BE2C (cell line): ENCODE measurements around the gene SMAGP.
"Not testable (repeated sequence)": the region's sequence is repeated elsewhere in the genome, so short reads cannot be mapped to it uniquely, and the experiment has no call there.

Experiments used
- DNase-seq: peaks from one replicate; pipeline ENCODE4 v3.0.0-alpha.2; 2020
- H3K27me3 ChIP-seq: fragments of 250-450 bp; sonication (Bioruptor Pico); 2 replicates; pipeline ENCODE4 v1.5.1; 2020; ENCODE audit warnings: mild to moderate bottlenecking
- H3K36me3 ChIP-seq: fragments of 250-450 bp; sonication (Bioruptor Pico); 2 replicates; pipeline ENCODE4 v1.5.1; 2020; ENCODE audit warnings: mild to moderate bottlenecking
- H3K4me1 ChIP-seq: fragments of 250-450 bp; sonication (Bioruptor Pico); 2 replicates; pipeline ENCODE4 v1.5.1; 2020
- H3K4me3 ChIP-seq: 2 replicates; pipeline ENCODE4 v1.5.1; 2011; ENCODE audit warnings: low read depth, low read length
- H3K9me3 ChIP-seq: fragments of 250-450 bp; sonication (Bioruptor Pico); 2 replicates; pipeline ENCODE4 v1.5.1; 2020
- TF ChIP-seq, protein P1 (sequence below): IDR thresholded peaks from 2 replicates; pipeline ENCODE4 v1.5.1; 2012; ENCODE audit warnings: mild to moderate bottlenecking, low read depth, low read length

Gene SMAGP

DNA sequence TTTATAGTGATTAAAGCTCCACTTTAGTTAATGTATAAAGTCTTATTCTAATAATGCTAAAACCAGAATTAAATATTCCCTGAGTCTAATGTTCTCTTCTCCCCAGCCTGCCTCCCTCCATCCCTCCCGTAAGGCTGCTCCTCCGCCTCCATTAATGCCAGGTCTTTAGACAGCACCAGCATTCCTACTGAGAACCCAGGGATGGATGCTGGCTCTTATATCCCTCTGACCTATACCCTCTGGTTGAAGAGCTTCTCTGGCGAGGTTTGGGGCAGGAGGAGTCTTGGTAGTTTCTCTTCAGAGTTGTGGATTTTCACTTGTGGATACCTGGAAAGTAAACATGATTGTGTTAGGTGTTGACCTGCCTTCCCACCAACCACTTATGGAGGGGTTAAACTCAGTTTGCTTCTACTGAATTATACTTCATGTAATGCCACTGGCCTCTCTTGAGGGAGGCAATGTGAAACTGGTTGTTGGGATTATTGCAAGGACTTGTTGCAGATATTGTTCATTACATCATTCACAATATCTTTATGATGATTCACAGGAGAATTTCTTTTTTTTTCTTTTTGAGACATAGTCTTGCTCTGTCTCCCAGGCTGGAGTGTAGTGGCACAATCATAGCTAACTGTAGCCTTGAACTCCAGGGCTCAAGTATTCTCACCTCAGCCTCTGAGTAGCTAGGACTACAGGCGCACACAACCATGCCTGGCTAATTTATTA lies 11.1 kb upstream of the SMAGP start:
- Histone ChIP-seq H3K36me3 (no peaks in the 10 kb centered on the region), H3K4me3 (no peak overlapping the region), H3K27me3 (no peaks in the 10 kb centered on the region), H3K4me1 (no peaks in the 10 kb centered on the region), H3K9me3 (no peaks in the 10 kb centered on the region)
- no peak for DNase-seq
- TF ChIP-seq, protein P1, sequence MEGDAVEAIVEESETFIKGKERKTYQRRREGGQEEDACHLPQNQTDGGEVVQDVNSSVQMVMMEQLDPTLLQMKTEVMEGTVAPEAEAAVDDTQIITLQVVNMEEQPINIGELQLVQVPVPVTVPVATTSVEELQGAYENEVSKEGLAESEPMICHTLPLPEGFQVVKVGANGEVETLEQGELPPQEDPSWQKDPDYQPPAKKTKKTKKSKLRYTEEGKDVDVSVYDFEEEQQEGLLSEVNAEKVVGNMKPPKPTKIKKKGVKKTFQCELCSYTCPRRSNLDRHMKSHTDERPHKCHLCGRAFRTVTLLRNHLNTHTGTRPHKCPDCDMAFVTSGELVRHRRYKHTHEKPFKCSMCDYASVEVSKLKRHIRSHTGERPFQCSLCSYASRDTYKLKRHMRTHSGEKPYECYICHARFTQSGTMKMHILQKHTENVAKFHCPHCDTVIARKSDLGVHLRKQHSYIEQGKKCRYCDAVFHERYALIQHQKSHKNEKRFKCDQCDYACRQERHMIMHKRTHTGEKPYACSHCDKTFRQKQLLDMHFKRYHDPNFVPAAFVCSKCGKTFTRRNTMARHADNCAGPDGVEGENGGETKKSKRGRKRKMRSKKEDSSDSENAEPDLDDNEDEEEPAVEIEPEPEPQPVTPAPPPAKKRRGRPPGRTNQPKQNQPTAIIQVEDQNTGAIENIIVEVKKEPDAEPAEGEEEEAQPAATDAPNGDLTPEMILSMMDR = no peak

DNA sequence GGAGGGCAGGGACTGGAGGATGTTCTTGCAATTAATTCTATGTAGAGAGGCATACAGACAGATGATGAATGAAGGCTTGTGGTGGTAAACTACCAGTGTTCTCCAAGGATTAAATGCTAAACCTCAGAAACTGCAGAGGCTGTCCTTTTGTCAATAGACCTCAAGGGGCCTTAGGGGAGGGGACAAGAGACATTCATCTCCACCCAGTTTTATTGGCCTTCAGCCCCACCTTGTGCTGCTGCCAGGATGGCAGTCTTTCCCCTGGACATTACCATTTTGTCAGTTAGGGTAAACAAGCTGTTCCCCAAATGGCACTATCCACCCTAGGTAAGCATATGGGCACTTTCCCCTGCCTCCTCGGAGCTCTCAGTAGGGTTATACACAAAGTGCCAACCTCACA lies 4.9 kb upstream of the SMAGP start:
- no peak for DNase-seq
- TF ChIP-seq, protein P1 = no peak

DNA sequence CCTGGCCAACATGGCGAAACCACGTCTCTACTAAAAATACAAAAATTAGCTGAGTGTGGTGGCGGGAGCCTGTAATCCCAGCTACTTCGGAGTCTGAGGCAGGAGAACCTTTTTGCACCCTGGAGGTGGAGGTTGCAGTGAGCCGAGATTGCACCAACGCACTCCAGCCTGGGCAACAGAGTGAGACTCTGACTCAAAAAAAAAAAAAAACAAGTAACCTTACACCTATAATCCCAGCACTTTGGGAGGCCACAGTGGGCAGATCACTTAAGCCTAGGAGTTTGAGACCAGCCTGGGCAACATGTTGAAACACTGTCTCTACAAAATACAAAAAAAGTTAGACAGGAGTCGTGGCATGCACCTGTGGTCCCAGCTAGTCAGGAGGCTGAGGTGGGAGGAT lies 2.6 kb upstream of the SMAGP start:
- not testable (repeated sequence) for H3K4me1 ChIP-seq, H3K27me3 ChIP-seq, DNase-seq, H3K4me3 ChIP-seq, H3K36me3 ChIP-seq, H3K9me3 ChIP-seq

More for the DNA sequence above, 4.9 kb upstream of the SMAGP start:
- H3K9me3 ChIP-seq = no peaks in the 10 kb centered on the region
- H3K36me3 ChIP-seq = no peaks in the 10 kb centered on the region
- H3K4me3 ChIP-seq = no peak overlapping the region
- no peaks in the 10 kb centered on the region for H3K27me3 ChIP-seq
- H3K4me1 ChIP-seq = no peaks in the 10 kb centered on the region

DNA sequence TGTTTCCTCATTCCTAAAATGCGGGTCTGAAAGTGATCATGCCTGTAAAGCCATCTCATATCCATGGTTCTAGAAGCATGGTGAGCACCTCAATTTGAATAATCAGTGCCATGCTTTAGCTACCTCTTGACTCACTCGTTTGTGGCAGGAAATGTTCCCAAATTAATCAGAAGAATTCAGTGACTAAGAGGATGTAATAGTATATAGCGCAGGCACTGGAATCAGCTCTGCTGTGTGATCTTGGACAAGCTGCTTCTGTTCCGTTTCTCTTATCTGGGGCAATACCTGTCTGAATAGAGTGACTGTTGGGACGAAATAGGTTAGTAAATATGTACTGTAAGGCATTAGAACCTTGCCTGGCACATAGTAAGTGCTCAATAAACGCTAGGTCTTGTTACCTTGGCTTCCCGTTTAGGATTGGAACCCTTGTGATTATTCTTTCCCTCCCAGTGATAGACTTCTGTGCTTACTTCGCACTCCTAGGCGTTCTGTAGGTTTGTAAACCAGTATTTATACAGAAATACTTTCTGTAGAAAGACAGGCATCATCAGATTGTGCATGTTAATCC lies 820 bp upstream of the SMAGP start:
- no peaks in the 10 kb centered on the region for H3K36me3 ChIP-seq
- no peaks in the 10 kb centered on the region for H3K4me1 ChIP-seq
- peak overlapping the region; percentile 75 for H3K4me3 ChIP-seq
- no peak for DNase-seq
- no peaks in the 10 kb centered on the region for H3K27me3 ChIP-seq
- no peaks in the 10 kb centered on the region for H3K9me3 ChIP-seq
- TF ChIP-seq, protein P1 = no peak

DNA sequence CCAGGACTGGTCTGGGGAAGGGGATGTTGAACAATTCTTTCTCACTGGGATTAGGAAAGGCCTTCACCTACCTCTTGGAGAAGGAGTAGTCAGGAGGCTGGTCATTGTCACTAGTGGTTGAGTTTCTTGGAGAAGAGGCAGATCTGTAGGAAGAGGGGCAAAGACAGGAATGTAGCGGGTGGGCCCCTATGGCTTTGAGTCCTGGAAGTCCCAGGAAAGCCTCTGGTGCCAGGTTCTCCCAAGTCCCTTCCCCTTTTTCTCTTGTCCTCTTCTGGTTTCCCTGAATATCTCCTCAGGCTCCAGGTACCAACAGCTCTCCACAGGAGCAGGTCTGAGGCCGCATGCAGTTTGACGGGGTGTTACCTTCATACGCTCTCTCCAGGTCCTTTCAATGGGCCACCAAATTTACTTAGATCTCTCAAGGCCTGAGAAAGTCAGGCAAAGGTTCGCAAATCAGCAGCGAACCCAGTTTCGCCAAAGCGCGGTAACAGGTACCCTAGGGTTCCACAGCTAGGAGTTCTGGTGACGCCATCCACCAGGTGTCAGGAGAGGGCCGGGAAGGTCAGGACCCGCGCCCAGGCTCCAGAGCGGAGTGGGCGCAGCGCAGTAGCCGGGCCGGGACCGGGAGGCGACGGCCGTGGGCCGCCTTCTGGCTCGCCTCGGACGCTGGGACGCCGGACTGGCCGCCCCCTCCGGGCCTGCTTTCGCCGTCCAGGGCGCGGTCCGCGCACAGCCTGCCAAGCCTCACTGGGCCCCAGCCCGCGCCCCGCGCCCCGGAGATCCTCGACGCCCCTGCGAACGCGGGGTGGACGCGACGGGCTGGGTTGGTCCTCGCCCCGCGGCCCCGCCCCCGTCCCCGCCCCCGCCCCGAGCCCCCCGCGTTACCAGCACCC lies 795 bp downstream of the SMAGP start:
- TF ChIP-seq, protein P1 = peak; percentile 53
- peak; percentile 68 for DNase-seq
- Histone ChIP-seq H3K9me3 (no peaks in the 10 kb centered on the region), H3K36me3 (no peaks in the 10 kb centered on the region), H3K27me3 (no peaks in the 10 kb centered on the region), H3K4me1 (no peaks in the 10 kb centered on the region), H3K4me3 (peak overlapping the region; percentile 75)

DNA sequence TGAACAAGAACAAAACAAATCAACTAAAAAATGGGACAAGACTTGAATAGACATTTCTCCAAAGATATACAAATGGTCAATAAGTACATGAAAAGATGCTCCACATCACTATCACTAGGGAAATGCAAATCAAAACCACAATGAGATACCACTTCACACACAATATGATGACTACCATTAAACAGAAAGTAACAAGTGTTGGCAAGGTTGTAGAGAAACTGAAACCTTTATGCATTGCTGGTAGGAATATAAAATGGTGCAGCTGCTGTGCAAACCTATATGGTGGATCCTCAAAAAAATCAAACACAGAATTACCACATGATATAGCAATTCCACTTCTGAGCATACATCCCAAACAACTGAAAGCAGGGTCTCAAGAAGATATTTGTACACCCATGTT lies 5.2 kb downstream of the SMAGP start:
- DNase-seq = no peak
- Histone ChIP-seq H3K4me3 (no peak overlapping the region), H3K4me1 (no peaks in the 10 kb centered on the region), H3K9me3 (no peaks in the 10 kb centered on the region), H3K27me3 (no peaks in the 10 kb centered on the region), H3K36me3 (no peaks in the 10 kb centered on the region)
- TF ChIP-seq, protein P1 = no peak
